C4-2B (cell line): ENCODE results near the gene ACOT7.

ENCODE experiments used
- ZFX ChIP-seq: fragments of 450-650 bp; IDR thresholded peaks from 2 replicates; pipeline ENCODE4 v1.6.1; 2017
- TF ChIP-seq, protein P1 (sequence below): fragments of 450-650 bp; conservative IDR thresholded peaks from 2 replicates; pipeline ENCODE4 v1.5.1; 2017; ENCODE audit warnings: mild to moderate bottlenecking

- TF ChIP-seq, protein P1, sequence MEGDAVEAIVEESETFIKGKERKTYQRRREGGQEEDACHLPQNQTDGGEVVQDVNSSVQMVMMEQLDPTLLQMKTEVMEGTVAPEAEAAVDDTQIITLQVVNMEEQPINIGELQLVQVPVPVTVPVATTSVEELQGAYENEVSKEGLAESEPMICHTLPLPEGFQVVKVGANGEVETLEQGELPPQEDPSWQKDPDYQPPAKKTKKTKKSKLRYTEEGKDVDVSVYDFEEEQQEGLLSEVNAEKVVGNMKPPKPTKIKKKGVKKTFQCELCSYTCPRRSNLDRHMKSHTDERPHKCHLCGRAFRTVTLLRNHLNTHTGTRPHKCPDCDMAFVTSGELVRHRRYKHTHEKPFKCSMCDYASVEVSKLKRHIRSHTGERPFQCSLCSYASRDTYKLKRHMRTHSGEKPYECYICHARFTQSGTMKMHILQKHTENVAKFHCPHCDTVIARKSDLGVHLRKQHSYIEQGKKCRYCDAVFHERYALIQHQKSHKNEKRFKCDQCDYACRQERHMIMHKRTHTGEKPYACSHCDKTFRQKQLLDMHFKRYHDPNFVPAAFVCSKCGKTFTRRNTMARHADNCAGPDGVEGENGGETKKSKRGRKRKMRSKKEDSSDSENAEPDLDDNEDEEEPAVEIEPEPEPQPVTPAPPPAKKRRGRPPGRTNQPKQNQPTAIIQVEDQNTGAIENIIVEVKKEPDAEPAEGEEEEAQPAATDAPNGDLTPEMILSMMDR = no peak
- no peak for TF ChIP-seq ZFX
Measured at GRCh38 chr1:6354659-6355317, 38.8 kb downstream of the ACOT7 start.
